Mucosa of descending colon (tissue), 3 donors: ENCODE data around the gene OR5AR1. TPM values are rescaled to one million over a fixed set of nuclear protein-coding genes. Genes with fewer than 3 reads are reported as not detected.

Experiments used
- ATAC-seq: fragments of 200-7000 bp; cut with Tn5 transposase; one replicate; pipeline ENCODE4 v1.9.1; 2020; ENCODE audit warnings: mild to moderate bottlenecking, moderate library complexity
- DNase-seq, 3 donors: peaks; one replicate each; pipeline ENCODE4 v3.0.0-alpha.2; 2020
- H3K36me3 ChIP-seq: fragments of 200-600 bp; one replicate; pipeline ENCODE4 v1.8.0; 2021; ENCODE audit warnings: low read depth, mild to moderate bottlenecking
- H3K4me1 ChIP-seq: fragments of 200-600 bp; one replicate; pipeline ENCODE4 v1.8.0; 2021; ENCODE audit warnings: low read depth, mild to moderate bottlenecking
- H3K4me3 ChIP-seq: fragments of 200-600 bp; one replicate; pipeline ENCODE4 v1.8.0; 2021; ENCODE audit warnings: mild to moderate bottlenecking
- H3K9me3 ChIP-seq: fragments of 200-600 bp; one replicate; pipeline ENCODE4 v1.8.0; 2021; ENCODE audit warnings: mild to moderate bottlenecking
- intact Hi-C, 2 donors: fragments of 100-400 bp; cut with DNase I in 1 of 2; cut with micrococcal nuclease in 1 of 2; formaldehyde crosslinking; loops; one replicate each; pipeline versions ENCODE4 v1.11.0 to v1.11.1; 2022; cut with DNase I, micrococcal nuclease
- long read RNA-seq, 2 donors: library from polyadenylated mRNA; unstranded; transcript quantifications; one replicate each; pipeline ENCODE4 v2.0.0, GENCODE V29; 2019 to 2021
- total RNA-seq, 3 donors: library from RNA; stranded (reverse); fragmentation: NEBNext Ultra II Directional in 2 of 3; extraction: Animal tissue kit (Norgen Biotek cat#: 25700) in 2 of 3; gene quantifications; one replicate each; pipeline versions ENCODE4 v1.2.1 to v1.2.4, GENCODE V29; 2021 to 2023
- TF ChIP-seq, protein P1 (sequence below): fragments of 200-600 bp; IDR thresholded peaks from one replicate; pipeline ENCODE4 v1.8.0; 2022; ENCODE audit warnings: antibody characterized with exemption, mild to moderate bottlenecking
- donor health status: DM: no; HTN: no; CAD: no; lungs with moderate emphysema.
- donor health status: DM: no; HTN: no; CAD: no.
- donor health status: DM: no; HTN: yes; CAD: no.

The OR5AR1 gene
- total RNA-seq = not detected
- long read RNA-seq, donor 1 = 0 reads
- long read RNA-seq, donor 2 = 0 reads

- ATAC-seq = no peak
- no peak within 1 kb of the TSS for H3K4me3 ChIP-seq
Measured at GRCh38 chr11:56663386-56663785, at the start of gene OR5AR1. Gene OR5AR1, plus strand, starts transcription at chr11:56663686. Its CDS starts 0 bp downstream, at chr11:56663686.

DNA sequence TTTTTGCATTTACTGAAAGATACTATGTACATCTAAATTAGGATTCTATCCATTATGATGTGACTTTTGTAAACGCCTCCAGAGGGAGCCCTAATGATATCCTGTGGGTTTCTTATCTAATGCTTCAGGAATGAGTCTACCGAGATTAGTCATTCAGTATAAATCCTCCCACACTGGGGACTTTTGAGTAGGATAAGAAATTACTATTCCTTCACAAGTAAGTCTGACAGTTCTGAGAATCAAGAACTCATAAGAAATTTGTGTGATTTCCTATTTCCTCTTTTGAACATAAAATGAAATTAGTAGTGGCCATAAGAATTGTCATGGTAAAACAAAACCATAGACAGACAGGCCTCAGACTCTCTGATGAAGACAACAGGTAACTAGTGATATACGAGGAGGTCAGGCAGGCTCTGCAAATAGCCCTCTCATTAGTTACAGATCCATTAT, 38.8 kb upstream of the OR5AR1 start:
- TF ChIP-seq, protein P1, sequence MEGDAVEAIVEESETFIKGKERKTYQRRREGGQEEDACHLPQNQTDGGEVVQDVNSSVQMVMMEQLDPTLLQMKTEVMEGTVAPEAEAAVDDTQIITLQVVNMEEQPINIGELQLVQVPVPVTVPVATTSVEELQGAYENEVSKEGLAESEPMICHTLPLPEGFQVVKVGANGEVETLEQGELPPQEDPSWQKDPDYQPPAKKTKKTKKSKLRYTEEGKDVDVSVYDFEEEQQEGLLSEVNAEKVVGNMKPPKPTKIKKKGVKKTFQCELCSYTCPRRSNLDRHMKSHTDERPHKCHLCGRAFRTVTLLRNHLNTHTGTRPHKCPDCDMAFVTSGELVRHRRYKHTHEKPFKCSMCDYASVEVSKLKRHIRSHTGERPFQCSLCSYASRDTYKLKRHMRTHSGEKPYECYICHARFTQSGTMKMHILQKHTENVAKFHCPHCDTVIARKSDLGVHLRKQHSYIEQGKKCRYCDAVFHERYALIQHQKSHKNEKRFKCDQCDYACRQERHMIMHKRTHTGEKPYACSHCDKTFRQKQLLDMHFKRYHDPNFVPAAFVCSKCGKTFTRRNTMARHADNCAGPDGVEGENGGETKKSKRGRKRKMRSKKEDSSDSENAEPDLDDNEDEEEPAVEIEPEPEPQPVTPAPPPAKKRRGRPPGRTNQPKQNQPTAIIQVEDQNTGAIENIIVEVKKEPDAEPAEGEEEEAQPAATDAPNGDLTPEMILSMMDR = no peak

More at GRCh38 chr11:56663386-56663785, at the start of gene OR5AR1:
- Histone ChIP-seq H3K36me3 (no peaks in the 10 kb centered on the region), H3K9me3 (no peaks in the 10 kb centered on the region), H3K4me1 (no peaks in the 10 kb centered on the region)
- TF ChIP-seq, protein P1 = no peak
- no peak for DNase-seq
- intact Hi-C loops = no loop called here

GRCh38 chr11:56625946-56626345, 37.5 kb upstream of the OR5AR1 start:
- intact Hi-C loops = loop anchor here in 1 of 2 donors (10.0 kb wide), 1 partner anchor 159 kb away; no protein-coding TSS in a partner anchor
- H3K4me3 ChIP-seq = no peak overlapping the region
- H3K4me1 ChIP-seq = no peaks in the 10 kb centered on the region
- TF ChIP-seq, protein P1 = no peak
- DNase-seq = no peak
- no peaks in the 10 kb centered on the region for H3K36me3 ChIP-seq
- ATAC-seq = no peak
- H3K9me3 ChIP-seq = no peaks in the 10 kb centered on the region

More for the DNA sequence above, 38.8 kb upstream of the OR5AR1 start:
- H3K9me3 ChIP-seq = no peaks in the 10 kb centered on the region
- no peaks in the 10 kb centered on the region for H3K4me1 ChIP-seq
- no peak overlapping the region for H3K4me3 ChIP-seq
- no peaks in the 10 kb centered on the region for H3K36me3 ChIP-seq
- intact Hi-C loops = loop anchor here in 1 of 2 donors (10.0 kb wide), 1 partner anchor 160 kb away; no protein-coding TSS in a partner anchor
- peak; percentile 91 for ATAC-seq
- peak in 1 of 3 donors; percentile 59 for DNase-seq

GRCh38 chr11:56632329-56632728, 31.2 kb upstream of the OR5AR1 start:
- Histone ChIP-seq H3K9me3 (no peaks in the 10 kb centered on the region), H3K36me3 (no peaks in the 10 kb centered on the region), H3K4me3 (no peak overlapping the region), H3K4me1 (no peaks in the 10 kb centered on the region)
- TF ChIP-seq, protein P1 = no peak
- no peak for ATAC-seq
- intact Hi-C loops = no loop called here
- no peak for DNase-seq

DNA sequence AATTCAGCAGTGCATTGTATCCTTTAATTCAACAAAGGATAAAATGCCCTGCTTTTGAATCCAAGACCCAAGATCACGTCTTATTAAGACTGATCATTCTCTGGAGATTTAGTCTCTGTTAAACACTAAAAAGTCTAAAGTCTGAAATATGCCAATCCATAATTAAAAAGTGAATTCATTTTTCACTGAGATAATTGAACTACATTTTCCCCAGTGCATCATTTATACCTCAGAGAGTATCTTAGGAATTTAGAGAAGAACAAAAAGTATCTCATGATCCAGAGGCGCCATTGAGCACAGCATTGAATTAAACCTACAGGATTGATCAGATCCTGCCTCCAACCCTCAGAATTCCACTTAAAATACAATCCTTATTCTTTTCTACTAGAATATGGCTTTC, 26.6 kb upstream of the OR5AR1 start:
- intact Hi-C loops = no loop called here
- Histone ChIP-seq H3K4me3 (no peak overlapping the region), H3K4me1 (no peaks in the 10 kb centered on the region), H3K9me3 (no peaks in the 10 kb centered on the region), H3K36me3 (no peaks in the 10 kb centered on the region)
- TF ChIP-seq, protein P1 = no peak
- ATAC-seq (no peak), DNase-seq (no peak)

DNA sequence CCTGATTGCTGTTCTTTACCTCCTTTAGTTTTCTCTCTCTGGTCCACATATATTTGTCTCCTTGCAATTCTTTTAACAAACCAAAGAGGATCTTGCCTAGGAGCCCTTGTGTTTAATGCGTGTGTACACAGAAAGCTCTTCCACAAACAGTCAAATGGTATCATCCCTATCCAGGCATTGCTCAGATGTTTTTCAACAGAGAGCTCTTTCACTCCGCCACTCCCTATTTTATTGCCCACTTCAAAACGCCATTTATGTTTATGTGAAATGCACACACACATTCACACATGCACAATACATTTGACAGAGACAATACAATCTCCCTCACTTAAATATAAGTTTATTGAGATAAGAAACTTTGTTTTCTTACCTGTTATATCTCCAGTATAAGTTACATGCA, 26.0 kb upstream of the OR5AR1 start:
- ATAC-seq = no peak
- Histone ChIP-seq H3K9me3 (no peaks in the 10 kb centered on the region), H3K4me1 (no peaks in the 10 kb centered on the region), H3K4me3 (no peak overlapping the region), H3K36me3 (no peaks in the 10 kb centered on the region)
- intact Hi-C loops = no loop called here
- TF ChIP-seq, protein P1 = no peak
- no peak for DNase-seq
